Measurements from ENCODE around the gene CT45A2.
"Not testable (repeated sequence)": the region's sequence is repeated elsewhere in the genome, so short reads cannot be mapped to it uniquely, and the experiment has no call there.

Gene CT45A2, protein sequence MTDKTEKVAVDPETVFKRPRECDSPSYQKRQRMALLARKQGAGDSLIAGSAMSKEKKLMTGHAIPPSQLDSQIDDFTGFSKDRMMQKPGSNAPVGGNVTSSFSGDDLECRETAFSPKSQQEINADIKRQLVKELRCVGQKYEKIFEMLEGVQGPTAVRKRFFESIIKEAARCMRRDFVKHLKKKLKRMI

DNA sequence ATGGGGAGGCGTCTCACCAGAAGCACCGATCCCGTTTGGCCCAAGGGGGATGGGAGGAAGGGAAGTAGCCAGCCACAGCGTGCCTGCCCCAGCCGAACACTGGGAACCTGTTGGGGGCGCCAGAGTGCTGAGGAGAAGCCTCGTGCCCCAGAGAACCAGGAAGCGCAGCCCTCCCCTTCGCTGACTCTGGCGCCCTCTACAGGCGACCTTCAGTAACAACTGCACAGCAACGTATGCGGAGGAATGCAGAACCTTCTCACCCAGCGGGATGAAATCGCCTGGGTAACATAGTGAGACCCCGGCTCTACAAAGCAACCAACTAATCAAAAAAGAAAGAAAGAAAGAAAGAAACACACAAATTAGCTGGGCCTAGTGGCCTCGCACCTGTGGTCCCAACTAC lies at the start of gene CT45A2:
Gene CT45A2 (minus strand): TSS at position 101 of the 400 bp plus-strand sequence. CDS start 3,747 bp downstream, outside the sequence.
- DNase-seq, result not testable (repeated sequence)

DNA sequence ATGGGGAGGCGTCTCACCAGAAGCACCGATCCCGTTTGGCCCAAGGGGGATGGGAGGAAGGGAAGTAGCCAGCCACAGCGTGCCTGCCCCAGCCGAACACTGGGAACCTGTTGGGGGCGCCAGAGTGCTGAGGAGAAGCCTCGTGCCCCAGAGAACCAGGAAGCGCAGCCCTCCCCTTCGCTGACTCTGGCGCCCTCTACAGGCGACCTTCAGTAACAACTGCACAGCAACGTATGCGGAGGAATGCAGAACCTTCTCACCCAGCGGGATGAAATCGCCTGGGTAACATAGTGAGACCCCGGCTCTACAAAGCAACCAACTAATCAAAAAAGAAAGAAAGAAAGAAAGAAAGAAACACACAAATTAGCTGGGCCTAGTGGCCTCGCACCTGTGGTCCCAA lies 34.6 kb upstream of the CT45A2 start, which contains the start of gene CT45A8:
Gene CT45A8 (minus strand): TSS at position 101 of the 400 bp plus-strand sequence. CDS start 3,755 bp downstream, outside the sequence.
- DNase-seq, result not testable (repeated sequence)

DNA sequence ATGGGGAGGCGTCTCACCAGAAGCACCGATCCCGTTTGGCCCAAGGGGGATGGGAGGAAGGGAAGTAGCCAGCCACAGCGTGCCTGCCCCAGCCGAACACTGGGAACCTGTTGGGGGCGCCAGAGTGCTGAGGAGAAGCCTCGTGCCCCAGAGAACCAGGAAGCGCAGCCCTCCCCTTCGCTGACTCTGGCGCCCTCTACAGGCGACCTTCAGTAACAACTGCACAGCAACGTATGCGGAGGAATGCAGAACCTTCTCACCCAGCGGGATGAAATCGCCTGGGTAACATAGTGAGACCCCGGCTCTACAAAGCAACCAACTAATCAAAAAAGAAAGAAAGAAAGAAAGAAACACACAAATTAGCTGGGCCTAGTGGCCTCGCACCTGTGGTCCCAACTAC lies 17.4 kb upstream of the CT45A2 start, which contains the start of gene CT45A7:
Gene CT45A7 (minus strand): TSS at position 101 of the 400 bp plus-strand sequence. CDS start 3,747 bp downstream, outside the sequence.
- not testable (repeated sequence) for DNase-seq

DNA sequence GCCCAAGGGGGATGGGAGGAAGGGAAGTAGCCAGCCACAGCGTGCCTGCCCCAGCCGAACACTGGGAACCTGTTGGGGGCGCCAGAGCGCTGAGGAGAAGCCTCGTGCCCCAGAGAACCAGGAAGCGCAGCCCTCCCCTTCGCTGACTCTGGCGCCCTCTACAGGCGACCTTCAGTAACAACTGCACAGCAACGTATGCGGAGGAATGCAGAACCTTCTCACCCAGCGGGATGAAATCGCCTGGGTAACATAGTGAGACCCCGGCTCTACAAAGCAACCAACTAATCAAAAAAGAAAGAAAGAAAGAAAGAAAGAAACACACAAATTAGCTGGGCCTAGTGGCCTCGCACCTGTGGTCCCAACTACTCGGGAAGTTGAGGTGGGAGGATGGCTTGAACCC lies 17.1 kb downstream of the CT45A2 start, which contains the start of gene CT45A6:
Gene CT45A6 (minus strand): TSS at position 101 of the 400 bp plus-strand sequence. CDS start 3,794 bp downstream, outside the sequence.
- DNase-seq, result not testable (repeated sequence)

DNA sequence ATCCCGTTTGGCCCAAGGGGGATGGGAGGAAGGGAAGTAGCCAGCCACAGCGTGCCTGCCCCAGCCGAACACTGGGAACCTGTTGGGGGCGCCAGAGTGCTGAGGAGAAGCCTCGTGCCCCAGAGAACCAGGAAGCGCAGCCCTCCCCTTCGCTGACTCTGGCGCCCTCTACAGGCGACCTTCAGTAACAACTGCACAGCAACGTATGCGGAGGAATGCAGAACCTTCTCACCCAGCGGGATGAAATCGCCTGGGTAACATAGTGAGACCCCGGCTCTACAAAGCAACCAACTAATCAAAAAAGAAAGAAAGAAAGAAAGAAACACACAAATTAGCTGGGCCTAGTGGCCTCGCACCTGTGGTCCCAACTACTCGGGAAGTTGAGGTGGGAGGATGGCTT lies 34.4 kb downstream of the CT45A2 start, which contains the start of gene CT45A5:
Gene CT45A5 (minus strand): TSS at position 101 of the 400 bp plus-strand sequence. CDS start 3,774 bp downstream, outside the sequence.
- not testable (repeated sequence) for DNase-seq

DNA sequence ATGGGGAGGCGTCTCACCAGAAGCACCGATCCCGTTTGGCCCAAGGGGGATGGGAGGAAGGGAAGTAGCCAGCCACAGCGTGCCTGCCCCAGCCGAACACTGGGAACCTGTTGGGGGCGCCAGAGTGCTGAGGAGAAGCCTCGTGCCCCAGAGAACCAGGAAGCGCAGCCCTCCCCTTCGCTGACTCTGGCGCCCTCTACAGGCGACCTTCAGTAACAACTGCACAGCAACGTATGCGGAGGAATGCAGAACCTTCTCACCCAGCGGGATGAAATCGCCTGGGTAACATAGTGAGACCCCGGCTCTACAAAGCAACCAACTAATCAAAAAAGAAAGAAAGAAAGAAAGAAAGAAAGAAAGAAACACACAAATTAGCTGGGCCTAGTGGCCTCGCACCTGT lies 51.7 kb downstream of the CT45A2 start, which contains the start of gene CT45A3:
Gene CT45A3 (minus strand): TSS at position 101 of the 400 bp plus-strand sequence. CDS start 3,747 bp downstream, outside the sequence.
- not testable (repeated sequence) for DNase-seq

Measured in activated CD4-positive, CD25-positive, alpha-beta regulatory T cell treated with anti-CD3 and anti-CD28 coated beads, Interleukin-2, amount 50 U/mL, for 72 hours (primary cell).